Activated naive CD4-positive, alpha-beta T cell treated with anti-CD3 and anti-CD28 coated beads for 36 hours (primary cell): ENCODE results near the gene CFC1. TPM values are rescaled to one million over a fixed set of nuclear protein-coding genes. Genes with fewer than 3 reads are reported as not detected.

Source experiments
- total RNA-seq, 2 experiments: library from RNA; stranded (reverse); gene quantifications; one replicate each; pipeline ENCODE4 v1.2.3, GENCODE V29; 2021

Gene CFC1
- total RNA-seq, 2 experiments from 2014 or later: not detected

Other genes starting within 250 kb of the CFC1 start
- 10 to 100 TPM; 24.7 to 25.3 TPM for gene PTPN18, start 243.5 kb downstream of the CFC1 start, total RNA-seq
- not detected for gene POTEI, start 90.2 kb downstream of the CFC1 start, total RNA-seq
- gene CFC1B, start 78.4 kb downstream of the CFC1 start, total RNA-seq: not detected
- gene POTEJ, start 11.9 kb upstream of the CFC1 start, total RNA-seq: not detected
- not detected for gene GPR148, start 129.5 kb upstream of the CFC1 start, total RNA-seq
- gene AMER3, start 156.0 kb upstream of the CFC1 start, total RNA-seq: not detected
- 1 to 10 TPM; 2.6 to 3.3 TPM for gene ARHGEF4, start 237.3 kb upstream of the CFC1 start, total RNA-seq